Right lobe of liver (tissue), 4 donors: ENCODE results near the gene ARHGEF5.
"Not testable (repeated sequence)": the region's sequence is repeated elsewhere in the genome, so short reads cannot be mapped to it uniquely, and the experiment has no call there.

Experiments
- POLR2A ChIP-seq: fragments of 450-650 bp; IDR thresholded peaks from one replicate; pipeline ENCODE4 v1.6.1; 2017; ENCODE audit warnings: antibody characterized with exemption, mild to moderate bottlenecking
- TF ChIP-seq, protein P1 (sequence below), 4 donors: fragments of 200-600 bp in 3 of 4; fragments of 450-650 bp in 1 of 4; IDR thresholded peaks; one replicate each; pipeline versions ENCODE4 v1.5.1 to v1.8.0; 2016 to 2022; ENCODE audit warnings: antibody characterized with exemption in 4 of 4, mild to moderate bottlenecking in 2 of 4
- donor health status: DM: no; HTN: no; CAD: no.
- donor health status: DM: no; HTN: no; CAD: no.
- donor health status: DM: no; HTN: yes; CAD: no.

DNA sequence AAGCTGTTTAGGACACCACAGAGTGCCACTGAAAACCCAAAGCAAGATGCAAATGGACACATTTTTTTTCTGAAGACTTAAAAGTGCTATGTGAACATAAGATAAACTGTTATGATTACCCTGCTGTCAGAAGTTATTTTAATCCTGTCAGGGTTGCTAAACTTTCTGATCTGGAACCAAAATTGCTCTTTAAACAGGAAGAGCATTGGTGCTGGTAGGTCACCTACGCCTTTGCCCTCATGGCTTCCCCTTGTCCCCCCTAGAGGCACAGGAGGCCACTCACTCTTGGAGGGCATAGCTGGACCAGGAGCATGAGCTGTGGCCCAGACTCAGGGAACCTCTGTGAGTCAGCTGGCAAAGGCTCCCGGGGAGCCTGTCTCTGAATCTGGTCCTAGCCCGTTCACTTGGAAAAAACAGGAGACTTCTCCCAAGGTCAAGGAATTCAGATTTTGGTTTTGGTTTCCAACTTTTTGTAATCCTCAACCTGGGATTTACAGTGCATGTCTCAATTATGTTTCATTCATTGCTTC lies 33.5 kb upstream of the ARHGEF5 start:
- TF ChIP-seq, protein P1, sequence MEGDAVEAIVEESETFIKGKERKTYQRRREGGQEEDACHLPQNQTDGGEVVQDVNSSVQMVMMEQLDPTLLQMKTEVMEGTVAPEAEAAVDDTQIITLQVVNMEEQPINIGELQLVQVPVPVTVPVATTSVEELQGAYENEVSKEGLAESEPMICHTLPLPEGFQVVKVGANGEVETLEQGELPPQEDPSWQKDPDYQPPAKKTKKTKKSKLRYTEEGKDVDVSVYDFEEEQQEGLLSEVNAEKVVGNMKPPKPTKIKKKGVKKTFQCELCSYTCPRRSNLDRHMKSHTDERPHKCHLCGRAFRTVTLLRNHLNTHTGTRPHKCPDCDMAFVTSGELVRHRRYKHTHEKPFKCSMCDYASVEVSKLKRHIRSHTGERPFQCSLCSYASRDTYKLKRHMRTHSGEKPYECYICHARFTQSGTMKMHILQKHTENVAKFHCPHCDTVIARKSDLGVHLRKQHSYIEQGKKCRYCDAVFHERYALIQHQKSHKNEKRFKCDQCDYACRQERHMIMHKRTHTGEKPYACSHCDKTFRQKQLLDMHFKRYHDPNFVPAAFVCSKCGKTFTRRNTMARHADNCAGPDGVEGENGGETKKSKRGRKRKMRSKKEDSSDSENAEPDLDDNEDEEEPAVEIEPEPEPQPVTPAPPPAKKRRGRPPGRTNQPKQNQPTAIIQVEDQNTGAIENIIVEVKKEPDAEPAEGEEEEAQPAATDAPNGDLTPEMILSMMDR (IDR thresholded peaks at IDR 0.05) = not testable (repeated sequence)
- not testable (repeated sequence) for TF ChIP-seq POLR2A
